GM21526 (cell line): Measurements from ENCODE around the gene TPRX2.
"Not testable (repeated sequence)": the region's sequence is repeated elsewhere in the genome, so short reads cannot be mapped to it uniquely, and the experiment has no call there.

Experiments
- ATAC-seq: cut with Tn5 transposase; IDR thresholded peaks from one replicate; pipeline ENCODE4 v1.9.1; 2021; ENCODE audit warnings: moderate library complexity; ENCODE audit not compliant: unreplicated experiment, low FRiP score

Gene TPRX2

DNA sequence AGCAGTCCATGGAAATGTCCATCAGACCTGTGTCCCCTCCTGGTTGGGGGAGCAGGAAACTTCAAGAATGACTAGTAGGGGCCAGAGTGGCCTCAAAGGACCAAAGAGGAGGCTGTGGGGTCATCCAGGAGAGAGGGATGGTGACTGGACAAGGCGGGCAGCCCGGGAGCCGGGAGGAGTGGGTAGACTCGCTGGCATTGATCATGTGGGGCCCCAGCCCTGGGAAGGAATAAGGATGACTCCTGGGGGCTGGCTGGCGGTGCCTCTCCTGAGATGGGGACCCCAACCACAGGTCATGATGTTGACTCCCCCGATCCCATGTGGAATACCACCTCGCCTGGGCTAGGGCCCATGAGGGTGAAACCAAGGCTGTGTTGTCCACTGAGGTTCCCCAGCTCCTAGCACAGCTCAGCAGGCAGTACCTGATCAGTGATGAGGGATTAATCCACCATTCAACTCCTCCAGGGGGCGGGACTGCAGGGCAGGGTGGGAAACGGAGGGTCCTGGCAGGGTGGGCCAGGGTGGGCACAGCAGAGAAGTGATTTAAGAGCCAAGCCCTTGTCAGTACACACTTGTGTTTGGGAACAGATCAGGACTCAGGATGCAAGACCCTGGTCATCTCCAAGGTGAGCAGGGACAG lies at the start of gene TPRX2:
TSS of gene TPRX2 (plus strand) at position 590 of the 640 bp plus-strand sequence. CDS start at position 602, 12 bp downstream.
- ATAC-seq, result not testable (repeated sequence)

DNA sequence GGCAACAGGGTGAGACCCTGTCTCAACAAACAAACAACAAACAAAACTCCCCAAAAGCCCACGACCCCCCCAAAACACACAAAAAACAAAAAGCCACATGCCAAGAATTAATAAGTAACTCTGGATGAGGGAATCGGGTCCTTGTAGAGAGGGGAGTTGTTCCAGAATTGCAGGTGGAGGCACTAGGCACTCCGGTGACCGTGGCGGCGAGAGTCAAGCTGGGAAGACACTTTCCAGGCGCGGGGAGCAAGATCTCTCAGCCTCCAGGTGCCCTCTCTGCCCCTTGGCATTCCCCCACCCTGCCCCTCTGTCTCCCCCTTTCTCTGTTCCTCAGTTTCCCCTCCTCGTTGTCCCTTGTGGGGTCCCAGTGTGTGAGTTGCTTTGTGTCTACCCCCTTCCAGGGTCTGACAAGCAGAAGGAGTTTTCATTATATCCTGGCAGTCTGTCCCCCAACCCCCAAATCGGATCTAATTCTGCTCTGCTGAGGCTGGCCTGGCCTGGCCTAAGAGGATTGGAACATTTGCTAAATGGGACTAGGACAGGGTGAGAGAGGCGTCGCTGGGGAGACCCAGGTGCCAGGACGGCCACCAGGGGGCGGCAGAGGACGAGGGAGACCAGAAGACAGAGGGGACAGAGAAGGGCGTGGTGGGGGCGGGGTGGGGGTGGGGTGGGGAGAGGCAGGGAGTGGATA lies 45.6 kb upstream of the TPRX2 start:
- no peak for ATAC-seq

DNA sequence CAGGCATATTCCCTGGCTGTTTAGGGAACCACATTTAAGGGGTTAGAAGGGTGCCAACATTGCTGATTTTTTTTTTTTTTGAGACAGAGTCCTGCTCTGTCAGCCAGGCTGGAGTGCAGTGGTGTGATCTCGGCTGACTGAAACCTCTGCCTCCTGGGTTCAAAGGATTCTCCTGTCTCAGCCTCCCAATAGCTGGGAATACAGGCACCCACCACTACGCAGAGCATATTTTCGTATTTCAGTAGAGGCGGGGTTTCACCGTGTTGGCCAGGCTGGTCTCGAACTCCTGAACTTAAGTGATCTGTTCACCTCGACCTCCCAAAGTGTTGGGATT lies 45.1 kb upstream of the TPRX2 start:
- no peak for ATAC-seq

GRCh38 chr19:47816270-47816669 lies 42.8 kb upstream of the TPRX2 start:
- not testable (repeated sequence) for ATAC-seq

DNA sequence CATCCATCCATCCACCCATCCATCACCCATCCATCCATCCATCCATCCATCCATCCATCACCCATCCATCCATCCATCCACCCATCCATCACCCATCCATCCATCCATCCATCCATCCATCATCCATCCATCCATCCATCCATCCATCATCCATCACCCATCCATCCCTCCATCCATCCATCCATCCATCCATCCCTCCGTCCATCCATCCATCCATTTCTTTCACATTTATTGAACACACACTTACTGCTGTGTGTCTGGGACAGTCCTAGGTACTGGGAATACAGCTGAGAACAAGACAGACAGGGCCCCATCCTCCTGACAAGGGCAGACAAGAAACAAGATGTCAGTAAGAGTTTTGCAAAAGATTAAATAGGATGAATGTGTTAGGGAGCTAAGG lies 40.8 kb upstream of the TPRX2 start:
- not testable (repeated sequence) for ATAC-seq

- ATAC-seq, result no peak
These were observed 39.2 kb upstream of the TPRX2 start for GRCh38 chr19:47819858-47820257.

- ATAC-seq, result no peak
These were observed 38.6 kb upstream of the TPRX2 start for GRCh38 chr19:47820410-47820809.

GRCh38 chr19:47821460-47822020 lies 37.5 kb upstream of the TPRX2 start, which contains the start of gene CRX:
TSS of gene CRX (plus strand) at chr19:47821937. CDS start at chr19:47834444, 12,507 bp downstream.
- ATAC-seq, result no peak

GRCh38 chr19:47824396-47824795 lies 34.6 kb upstream of the TPRX2 start:
- no peak for ATAC-seq

- ATAC-seq, result no peak
These were observed 32.2 kb upstream of the TPRX2 start for GRCh38 chr19:47826800-47827199.

DNA sequence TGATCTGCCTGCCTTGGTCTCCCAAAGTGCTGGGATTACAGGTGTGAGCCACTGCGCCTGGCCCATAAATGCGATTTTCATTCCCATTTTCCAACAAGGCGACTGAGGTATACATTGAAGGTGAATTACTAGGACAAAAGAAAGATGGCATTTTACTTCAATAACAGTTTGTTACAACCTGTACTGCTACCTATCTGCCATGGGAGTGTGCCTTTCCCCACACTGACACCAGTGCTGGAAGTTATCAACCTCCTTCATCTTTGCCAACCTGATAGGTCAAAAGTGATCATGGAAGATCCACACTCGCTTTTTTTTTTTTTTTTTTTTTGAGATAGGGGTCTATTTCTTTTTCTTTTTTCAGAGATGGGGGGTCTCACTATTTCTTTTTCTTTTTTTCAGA lies 26.3 kb upstream of the TPRX2 start:
- no peak for ATAC-seq

DNA sequence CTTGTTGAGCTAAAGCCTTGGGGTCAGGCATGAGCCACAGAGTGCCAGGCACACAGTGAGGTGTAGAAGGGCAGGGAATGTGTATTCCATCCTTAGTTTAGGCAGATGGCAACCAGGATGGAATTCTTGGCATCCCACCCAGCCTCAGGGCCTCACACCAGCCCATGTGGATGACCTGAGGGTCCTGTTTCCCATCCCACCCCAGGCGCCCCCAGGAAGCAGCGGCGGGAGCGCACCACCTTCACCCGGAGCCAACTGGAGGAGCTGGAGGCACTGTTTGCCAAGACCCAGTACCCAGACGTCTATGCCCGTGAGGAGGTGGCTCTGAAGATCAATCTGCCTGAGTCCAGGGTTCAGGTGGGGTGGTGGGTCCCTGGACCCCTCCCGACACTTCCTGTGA lies 23.0 kb upstream of the TPRX2 start:
- ATAC-seq, result no peak

DNA sequence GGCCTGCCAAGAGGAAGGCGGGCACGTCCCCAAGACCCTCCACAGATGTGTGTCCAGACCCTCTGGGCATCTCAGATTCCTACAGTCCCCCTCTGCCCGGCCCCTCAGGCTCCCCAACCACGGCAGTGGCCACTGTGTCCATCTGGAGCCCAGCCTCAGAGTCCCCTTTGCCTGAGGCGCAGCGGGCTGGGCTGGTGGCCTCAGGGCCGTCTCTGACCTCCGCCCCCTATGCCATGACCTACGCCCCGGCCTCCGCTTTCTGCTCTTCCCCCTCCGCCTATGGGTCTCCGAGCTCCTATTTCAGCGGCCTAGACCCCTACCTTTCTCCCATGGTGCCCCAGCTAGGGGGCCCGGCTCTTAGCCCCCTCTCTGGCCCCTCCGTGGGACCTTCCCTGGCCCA lies 19.6 kb upstream of the TPRX2 start:
- ATAC-seq, result no peak

GRCh38 chr19:47839913-47840312 lies 19.1 kb upstream of the TPRX2 start:
- ATAC-seq, result no peak

- no peak for ATAC-seq
These were observed 16.1 kb upstream of the TPRX2 start for GRCh38 chr19:47842941-47843340.

- no peak for ATAC-seq
These were observed 10.6 kb upstream of the TPRX2 start for GRCh38 chr19:47848425-47848822.

- no peak for ATAC-seq
These were observed 10.1 kb upstream of the TPRX2 start for GRCh38 chr19:47848823-47849473.

DNA sequence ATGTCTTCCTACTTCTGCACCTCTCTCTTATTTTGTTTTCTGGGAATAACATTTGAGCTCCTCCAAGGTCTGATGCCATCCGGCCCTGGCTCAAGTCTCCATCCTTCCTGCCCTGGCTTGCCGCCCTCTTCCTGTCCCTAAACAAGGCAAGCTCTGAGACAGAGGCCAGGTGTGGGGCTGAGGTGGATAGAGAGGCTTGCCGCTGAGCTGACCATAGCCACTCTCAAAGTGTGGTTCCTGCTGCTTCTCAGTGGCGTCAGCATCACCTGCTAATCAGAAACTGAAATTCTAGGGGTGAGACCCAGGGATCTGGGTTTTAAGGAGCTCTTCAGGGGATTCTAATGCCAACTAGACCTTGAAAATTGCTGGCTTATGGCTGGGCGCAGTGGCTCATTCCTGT lies 6.0 kb upstream of the TPRX2 start:
- no peak for ATAC-seq

- no peak for ATAC-seq
These were observed 4.6 kb upstream of the TPRX2 start for GRCh38 chr19:47854459-47854858.

GRCh38 chr19:47858231-47858630 lies 804 bp upstream of the TPRX2 start:
- not testable (repeated sequence) for ATAC-seq

GRCh38 chr19:47859838-47860237 lies 803 bp downstream of the TPRX2 start:
- not testable (repeated sequence) for ATAC-seq
